PC-3 (cell line): ENCODE data around the gene ATP1A2.

Source experiments
- EZH2 ChIP-seq: fragments of 300-600 bp; sonication (generic); IDR thresholded peaks from one replicate; pipeline ENCODE4 v1.6.1; 2017; ENCODE audit warnings: antibody characterized with exemption, mild to moderate bottlenecking, low read length; ENCODE audit not compliant: unreplicated experiment
- EZH2phosphoT487 ChIP-seq: fragments of 300-600 bp; sonication (generic); IDR thresholded peaks from 2 replicates; pipeline ENCODE4 v1.6.1; 2018; ENCODE audit warnings: mild to moderate bottlenecking, antibody characterized with exemption, low read length, borderline replicate concordance
- TF ChIP-seq, protein P1 (sequence below): fragments of 300-600 bp; sonication (generic); conservative IDR thresholded peaks from 2 replicates; pipeline ENCODE4 v1.5.1; 2017; ENCODE audit warnings: antibody characterized with exemption, low read depth, mild to moderate bottlenecking, low read length

DNA sequence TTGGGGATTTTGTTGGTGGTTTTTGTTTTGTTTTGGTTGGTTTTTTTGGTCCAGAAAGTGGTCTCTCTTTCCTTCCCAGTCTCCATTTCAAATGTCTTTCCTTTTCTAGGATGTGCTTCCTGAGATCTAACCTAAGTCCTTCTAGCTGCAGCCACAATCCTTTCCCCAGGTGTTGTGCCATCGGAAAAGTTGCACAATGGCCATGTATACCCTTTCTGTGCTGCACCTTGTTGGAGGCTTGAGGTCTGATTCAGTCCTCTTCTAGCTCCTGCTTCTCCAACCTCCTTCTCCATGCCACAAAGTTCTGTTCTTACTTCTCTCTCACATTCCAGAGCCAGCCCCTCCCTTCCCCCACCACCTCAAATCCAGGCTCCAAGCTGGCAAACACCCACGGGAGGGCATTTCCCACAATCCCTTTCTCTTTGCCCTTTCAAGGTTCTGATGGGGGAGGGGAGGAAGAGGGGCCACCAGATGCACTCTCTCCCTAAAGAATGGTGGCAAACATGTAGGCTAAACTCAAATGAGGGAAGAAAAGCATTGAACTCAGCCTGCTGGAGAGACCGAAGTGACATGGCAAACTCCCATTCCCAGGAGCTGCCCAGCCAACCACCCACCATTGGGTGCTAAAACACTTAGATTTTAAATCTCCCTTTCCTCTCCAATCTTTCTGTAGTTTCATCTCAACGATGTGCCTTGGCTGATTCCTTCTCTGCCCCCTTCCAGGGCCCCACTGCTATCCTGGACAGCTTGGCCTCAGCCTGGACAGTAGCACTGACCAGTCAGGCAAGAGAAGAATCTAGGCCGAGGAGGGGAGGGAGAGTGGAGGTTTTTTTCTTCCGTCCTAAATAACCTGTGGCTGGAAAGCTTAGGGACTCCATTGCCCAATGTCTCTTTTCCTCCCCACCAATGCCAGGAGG is 48.5 kb upstream of the ATP1A2 start:
- TF ChIP-seq, protein P1, sequence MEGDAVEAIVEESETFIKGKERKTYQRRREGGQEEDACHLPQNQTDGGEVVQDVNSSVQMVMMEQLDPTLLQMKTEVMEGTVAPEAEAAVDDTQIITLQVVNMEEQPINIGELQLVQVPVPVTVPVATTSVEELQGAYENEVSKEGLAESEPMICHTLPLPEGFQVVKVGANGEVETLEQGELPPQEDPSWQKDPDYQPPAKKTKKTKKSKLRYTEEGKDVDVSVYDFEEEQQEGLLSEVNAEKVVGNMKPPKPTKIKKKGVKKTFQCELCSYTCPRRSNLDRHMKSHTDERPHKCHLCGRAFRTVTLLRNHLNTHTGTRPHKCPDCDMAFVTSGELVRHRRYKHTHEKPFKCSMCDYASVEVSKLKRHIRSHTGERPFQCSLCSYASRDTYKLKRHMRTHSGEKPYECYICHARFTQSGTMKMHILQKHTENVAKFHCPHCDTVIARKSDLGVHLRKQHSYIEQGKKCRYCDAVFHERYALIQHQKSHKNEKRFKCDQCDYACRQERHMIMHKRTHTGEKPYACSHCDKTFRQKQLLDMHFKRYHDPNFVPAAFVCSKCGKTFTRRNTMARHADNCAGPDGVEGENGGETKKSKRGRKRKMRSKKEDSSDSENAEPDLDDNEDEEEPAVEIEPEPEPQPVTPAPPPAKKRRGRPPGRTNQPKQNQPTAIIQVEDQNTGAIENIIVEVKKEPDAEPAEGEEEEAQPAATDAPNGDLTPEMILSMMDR, result no peak
- TF ChIP-seq EZH2, result no peak
- TF ChIP-seq EZH2phosphoT487, result no peak
